Stomach (tissue), 4 donors: ENCODE measurements around the gene AJAP1.

Experiments
- CTCF ChIP-seq, 7 experiments: fragments of 450-650 bp in 4 of 7; fragments of 200-600 bp in 3 of 7; sonication (generic) in 3 of 7; IDR thresholded peaks; one replicate each; pipeline ENCODE4 v1.5.1; 2016 to 2019; ENCODE audit warnings: antibody characterized with exemption in 7 of 7, control low read depth in 2 of 7, mild to moderate bottlenecking in 1 of 7
- EP300 ChIP-seq: sonication (generic); formaldehyde crosslinking; IDR thresholded peaks from one replicate; pipeline ENCODE4 v1.6.1; 2017; ENCODE audit warnings: antibody characterized with exemption
- POLR2A ChIP-seq, 4 donors: fragments of 450-650 bp; IDR thresholded peaks; one replicate each; pipeline ENCODE4 v1.6.1; 2016; ENCODE audit warnings: antibody characterized with exemption in 4 of 4, control low read depth in 2 of 4, mild to moderate bottlenecking in 1 of 4, moderate library complexity in 1 of 4
- POLR2AphosphoS5 ChIP-seq, 3 donors: sonication (generic); formaldehyde crosslinking; IDR thresholded peaks; one replicate each; pipeline ENCODE4 v1.6.1; 2016; ENCODE audit warnings: antibody characterized with exemption in 3 of 3

GRCh38 chr1:4801192-4801924, 146.9 kb downstream of the AJAP1 start:
- TF ChIP-seq CTCF (IDR thresholded peaks at IDR 0.05) (no peak), POLR2A (IDR thresholded peaks at IDR 0.05) (no peak), POLR2AphosphoS5 (IDR thresholded peaks at IDR 0.05) (no peak), EP300 (no peak)
